Measurements from ENCODE around the gene TXNRD1.
"Not testable (repeated sequence)": the region's sequence is repeated elsewhere in the genome, so short reads cannot be mapped to it uniquely, and the experiment has no call there.

TXNRD1 gene

DNA sequence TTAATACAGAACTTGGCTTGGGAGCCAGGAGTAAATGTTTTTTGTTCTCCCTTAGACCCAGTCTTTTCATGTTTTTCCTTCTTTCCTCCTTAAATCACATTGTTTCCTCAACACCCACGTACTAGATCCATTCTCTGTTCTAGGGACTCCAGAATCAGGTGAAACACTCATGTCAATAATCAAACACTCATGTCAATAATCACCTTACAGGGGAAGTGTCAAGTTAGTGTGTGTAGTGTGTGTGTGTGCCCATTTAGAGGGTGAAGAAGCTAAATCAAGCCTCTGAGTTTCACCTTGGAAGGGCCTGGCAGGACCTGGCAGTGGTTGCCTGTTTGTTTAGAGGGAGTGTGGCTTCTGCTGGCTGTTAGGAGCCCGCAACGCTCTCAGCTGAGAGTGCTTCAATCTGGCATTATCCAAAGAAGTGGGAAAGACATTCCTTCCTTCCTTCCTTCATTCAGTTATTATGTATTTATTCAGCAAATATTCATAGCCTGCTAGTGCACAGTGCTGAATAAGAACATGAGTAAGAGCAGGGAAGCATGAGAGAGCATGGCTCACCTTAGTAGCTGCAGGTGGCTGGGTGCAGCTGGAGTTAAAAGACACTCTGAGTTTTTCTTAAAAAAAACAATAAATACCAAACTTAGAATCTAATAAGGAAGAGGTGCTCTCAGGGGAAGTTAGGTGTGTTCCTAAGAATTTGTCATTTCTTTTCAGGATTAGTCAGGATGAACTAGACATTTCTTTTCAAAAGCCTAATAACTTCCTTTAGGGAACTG, 70.3 kb downstream of the TXNRD1 start:
- no peak for DNase-seq

DNA sequence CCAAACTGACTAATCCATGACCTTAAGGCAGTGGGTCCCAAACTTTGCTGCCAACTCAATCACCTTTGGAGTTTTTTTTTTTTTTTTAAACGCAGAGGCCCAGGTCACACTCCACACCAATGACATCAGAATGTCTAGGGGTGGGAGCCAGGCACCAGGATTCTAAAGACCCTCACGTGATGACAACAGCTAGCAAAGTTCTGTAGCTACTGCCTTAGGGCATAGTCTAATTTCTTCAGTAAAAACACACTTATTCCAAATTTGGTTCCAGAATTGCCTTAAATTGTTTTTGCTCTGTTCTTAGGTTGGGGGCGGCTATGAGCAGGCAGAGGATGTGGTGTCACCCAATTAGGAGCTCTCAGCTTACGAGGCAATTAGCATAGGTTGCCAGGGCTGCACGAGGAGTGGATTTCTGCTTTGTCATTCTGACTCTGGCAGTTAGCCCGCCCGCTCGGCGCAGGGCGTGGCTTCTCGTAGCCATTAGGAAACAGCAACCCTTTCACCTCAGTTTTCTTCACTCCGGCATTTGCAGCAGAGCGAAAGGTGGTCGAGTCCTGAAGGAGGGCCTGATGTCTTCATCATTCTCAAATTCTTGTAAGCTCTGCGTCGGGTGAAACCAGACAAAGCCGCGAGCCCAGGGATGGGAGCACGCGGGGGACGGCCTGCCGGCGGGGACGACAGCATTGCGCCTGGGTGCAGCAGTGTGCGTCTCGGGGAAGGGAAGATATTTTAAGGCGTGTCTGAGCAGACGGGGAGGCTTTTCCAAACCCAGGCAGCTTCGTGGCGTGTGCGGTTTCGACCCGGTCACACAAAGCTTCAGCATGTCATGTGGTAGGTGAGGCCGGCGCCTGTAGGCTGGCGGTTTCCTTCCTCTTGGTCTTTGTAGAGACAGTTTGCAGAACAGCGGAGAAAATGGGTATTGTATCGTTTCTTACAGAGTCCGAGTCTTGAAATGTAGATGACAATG, 71.2 kb downstream of the TXNRD1 start:
- DNase-seq, result peak; percentile 80 to 81

DNA sequence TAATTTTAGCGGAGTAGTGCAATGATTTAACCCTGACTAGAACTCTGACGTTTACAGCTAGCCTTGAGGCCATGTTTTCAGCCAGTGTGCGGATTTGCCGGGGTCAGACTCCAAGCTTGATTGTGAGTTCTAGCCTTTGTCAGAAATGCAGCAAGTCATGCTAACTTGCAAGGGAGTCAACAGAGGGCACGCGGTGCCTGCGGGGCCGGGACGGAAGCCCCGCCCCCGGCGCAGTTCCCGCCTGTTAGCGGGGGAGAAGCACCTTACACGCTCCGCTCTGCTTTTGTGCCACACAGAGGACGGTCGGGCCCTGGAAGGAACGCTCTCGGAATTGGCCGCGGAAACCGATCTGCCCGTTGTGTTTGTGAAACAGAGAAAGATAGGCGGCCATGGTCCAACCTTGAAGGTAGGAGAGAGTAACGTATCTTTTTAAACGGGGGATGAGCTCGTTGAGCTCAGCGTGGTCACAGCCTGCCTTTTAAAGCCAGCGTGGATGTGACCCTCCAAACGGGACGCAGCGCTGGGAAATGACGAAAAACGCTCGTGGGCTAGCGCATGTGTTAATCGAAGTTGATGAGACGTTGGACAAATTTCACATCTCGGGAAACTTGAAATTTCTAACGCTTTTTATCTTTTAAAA, 73.2 kb downstream of the TXNRD1 start:
- peak; percentile 76 to 78 for DNase-seq

DNA sequence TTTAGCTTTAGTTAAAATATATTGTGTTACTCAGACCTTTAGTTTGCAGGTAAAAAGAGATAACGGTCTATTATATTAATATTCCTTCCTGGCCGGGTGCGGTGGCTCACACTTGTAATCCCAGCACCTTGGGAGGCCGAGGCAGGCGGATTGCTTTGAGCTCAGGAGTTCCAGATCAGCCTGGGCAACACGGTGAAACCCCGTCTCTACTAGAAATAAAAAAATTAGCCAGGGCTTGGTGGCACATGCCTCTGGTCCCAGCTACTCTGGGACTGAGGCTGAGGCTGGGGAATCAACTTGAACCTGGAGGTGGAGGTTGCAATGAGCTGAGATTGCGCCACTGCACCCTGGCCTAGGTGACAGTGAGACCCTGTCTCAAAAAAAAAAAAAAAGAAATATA, 74.7 kb downstream of the TXNRD1 start:
- no peak for DNase-seq

DNA sequence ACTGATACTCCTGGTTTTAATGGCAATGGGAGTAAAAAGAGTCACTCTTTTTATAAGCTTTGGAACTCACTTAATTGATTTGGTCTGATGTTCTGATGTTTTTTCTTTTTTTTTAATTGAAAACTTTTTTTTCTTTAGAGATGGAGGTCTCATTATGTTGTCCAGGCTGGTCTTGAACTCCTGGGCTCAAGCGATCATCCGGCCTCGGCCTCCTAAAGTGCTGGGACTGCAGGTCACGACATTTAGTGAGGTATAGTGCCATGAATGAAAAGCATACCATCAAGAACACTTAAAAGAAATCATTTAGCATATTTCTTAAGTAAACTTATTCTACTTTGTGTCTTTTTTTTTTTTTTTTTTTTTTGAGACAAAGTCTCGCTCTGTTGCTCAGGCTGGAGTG, 75.3 kb downstream of the TXNRD1 start:
- no peak for DNase-seq

DNA sequence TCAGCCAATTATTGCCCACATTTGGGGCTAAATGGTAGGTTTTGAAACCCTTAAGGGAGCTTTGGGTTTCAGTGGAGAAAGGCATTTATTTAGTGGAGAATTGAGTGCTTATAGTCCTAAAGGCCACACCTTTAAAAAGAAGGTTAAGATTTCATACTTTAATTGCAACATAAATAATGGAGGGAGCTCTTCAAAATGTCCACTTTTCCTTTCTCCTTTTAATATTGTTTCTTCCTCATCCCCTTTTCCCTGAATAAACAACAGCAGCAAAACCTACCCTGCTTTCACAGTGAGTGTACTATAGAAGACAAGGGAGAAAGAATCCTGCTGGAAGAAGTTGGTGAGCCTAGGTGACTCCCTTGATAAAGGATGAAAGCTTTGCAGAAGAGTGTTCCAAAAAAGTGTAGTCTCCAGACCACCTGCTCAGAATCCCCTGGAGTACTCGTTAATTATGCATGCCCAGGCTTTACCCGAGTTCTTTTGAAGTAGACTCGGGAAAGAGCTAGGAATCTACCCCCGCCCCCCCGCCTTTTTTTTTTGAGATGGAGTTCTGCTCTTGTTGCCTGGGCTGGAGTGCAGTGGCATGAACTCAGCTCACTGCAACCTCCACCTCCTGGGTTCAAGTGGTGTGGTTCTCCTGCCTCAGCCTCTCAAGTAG, 76.4 kb downstream of the TXNRD1 start:
- no peak for DNase-seq

DNA sequence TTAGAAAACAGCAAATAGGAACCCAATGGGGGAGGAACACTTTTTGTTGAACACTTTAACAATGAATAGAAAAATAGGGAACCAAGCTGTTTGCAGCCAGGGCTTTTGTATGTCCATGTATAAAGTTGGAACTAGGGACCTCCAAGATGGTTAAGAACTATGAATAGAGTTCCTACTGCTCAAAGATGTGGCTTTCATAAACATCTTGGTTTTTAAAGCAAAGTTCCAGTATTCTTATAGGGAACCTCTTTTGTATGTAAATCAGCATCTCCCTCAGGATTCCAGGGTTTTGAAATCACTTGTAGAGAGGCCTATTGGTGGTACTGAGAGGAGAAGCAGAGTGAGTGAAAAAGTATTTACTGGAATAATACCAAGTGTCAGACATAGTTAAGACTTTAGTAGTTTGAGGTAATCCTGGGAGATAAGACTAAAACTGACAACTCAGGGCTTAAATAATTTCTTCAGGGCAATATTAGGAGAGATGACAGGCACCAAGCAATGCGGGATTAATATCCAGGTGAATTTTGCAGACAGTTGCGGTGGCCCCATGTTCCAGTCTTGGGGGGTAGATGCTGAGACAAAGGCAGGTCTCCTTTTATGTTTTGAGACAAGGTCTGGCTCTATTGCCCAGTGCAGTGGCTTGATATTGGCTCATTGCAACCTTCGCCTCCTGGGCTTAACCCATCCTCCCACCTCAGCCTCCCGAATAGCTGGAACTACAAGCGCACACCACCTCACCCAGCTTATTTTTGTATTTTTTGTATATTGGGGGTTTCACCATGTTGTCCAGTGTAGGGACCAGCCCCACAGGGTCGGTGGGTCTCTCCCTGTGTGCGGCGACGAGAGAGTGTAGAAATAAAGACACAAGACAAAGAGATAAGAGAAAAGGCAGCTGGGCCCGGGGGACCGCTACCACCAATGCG, 77.6 kb downstream of the TXNRD1 start:
- DNase-seq, result no peak

DNA sequence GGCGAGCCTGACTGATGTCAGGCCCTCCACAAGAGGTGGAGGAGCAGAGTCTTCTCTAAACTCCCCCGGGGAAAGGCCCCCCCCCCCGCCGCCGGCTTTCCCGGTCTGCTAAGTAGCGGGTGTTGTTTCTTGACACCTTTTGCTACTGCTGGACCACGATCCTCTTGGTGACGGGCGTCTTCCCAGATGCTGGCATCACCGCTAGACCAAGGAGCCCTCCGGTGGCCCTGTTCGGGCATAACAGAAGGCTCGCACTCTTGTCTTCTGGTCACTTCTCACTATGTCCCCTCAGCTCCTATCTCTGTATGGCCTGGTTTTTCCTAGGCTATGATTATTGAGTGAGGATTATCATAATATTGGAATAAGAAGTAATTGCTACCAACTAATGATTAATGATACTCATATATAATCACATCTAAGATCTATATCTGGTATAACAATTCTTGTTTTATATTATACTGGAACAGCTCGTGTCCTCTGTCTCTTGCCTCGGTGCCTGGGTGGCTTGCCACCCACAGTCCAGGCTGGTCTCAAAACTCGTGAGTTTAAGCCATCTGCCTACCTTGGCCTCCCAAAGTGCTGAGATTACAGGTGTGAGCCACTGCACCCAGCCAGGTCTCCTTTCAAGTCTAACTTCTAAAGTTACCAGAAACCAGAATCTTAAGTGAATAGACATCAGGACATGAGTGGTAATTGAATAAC, 78.7 kb downstream of the TXNRD1 start:
- DNase-seq, result not testable (repeated sequence)

DNA sequence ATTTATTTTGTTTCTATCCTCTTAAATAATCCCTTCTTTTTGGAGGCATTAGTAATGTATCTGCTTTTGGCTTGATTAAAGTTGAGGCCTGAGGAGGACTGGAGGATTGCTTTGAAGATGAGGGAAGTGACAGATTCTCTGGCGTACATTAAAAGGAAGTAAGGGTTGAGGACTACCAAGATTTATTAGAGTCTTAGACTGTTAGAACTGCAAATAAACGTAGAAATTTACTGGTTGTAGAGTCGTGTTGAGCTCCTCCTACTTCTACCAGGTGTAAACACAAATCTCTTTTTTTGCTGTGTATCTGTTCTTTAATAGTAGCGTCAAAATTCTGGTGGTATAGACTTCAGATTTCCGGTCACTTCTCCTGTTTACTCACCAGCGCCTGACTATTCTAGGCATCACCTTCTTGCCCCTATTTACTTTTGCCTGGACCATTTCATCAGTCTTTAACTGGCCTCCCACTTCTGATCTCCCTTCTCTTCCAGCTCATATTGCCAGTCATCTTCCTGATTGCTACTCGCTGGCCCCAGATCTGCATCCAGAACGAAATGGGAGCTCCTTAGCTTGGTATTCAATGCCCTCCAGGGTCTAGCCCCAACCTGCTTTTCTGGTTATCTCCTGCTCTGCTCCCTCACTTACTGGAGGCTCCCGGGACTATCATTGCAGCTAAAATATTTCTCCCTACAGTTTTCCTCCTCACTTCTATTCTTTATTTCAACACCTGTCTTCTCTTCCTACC, 79.5 kb downstream of the TXNRD1 start:
- DNase-seq, result no peak

DNA sequence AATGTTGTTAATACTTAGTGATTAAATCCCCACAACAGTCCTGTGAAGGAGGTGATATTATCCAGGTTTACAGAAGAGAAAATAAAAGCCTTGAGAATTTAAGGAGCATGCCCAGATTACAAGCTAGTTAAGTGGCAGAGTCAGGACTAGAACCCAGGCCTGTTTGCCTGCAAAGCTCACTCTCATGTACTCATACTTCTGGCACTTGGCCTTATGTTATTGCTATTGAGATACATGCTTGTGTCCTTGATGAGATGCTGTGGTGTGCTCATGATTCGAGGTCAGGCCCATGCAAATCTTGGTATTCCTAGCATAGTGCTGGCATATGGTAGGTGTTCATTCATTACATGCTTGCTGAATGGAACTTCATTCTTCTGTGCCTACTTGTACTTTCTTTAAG, 80.4 kb downstream of the TXNRD1 start:
- no peak for DNase-seq

DNA sequence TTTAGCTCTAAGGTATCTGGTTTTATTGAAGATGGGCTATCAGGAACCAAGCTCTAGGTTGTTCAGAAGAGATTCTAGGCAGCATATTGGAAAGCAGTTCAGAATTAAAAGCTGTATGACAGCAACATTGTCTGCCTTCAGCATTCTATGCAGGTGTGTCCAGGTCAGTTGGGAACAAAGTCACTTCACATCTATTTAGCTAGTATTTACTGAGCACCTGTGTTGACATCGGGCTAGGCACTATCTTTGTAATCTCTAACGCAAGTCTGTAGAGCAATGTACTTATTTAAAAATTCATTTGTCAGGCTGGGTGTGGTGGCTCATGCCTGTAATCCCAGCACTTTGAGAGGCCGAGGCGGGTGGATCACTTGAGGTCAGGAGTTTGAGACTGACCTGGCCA, 81.1 kb downstream of the TXNRD1 start:
- no peak for DNase-seq

DNA sequence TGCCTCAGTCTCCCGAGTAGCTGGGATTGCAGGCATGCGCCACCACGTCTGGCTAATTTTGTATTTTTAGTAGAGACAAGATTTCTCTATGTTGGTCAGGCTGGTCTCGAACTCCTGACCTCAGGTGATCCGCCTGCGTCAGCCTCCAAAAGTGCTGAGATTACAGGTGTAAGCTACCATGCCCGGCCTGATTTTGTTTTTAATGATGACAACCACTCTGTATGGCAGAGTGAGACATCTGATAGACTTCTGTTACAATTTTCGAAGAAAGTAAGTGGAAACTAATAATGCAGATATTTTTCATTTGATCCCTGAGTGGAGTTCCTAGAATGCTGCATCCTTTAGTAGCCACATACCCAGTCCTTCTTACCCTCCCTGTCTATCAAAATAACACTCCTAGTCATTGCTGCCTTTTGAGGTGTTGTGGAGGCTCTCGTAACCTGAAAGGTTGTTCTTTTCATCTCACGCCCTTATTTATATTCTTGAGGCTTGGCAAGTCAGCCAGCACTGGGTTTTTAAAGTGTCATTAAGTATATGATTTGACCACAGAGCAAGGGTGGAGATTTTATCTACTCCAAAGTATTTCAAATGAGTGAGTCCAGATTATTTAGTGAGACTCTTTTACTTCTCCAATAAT, 82.0 kb downstream of the TXNRD1 start:
- no peak for DNase-seq

DNA sequence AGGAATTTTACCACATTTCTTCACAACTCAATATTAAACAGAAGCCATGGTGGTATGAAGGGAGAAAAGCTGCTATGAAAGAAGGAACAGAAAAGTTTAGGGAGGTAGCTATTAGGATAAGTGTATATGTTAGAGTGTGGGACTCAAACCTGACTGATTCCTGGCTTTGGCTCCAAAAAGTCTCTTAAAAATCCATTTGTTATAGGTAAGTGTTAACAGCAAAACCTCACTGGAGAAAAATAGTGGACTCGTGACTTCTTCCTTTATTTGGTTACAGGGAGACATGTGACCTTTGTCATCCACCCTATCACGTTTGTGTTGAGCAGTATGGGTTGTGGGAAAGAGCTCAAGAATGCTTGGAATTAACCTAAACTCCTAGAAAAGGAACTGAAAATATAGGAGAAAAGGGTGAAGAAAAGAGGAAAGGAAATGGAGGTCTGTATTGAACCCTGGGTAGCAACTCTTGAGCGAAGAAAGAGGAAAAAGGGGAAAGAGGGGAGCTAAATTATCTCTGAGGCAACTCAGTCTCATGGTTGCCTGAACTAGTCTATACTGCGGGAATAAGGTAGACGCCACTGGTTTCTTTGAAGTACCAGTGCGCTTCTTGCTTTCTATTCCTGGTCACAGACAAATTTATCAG, 84.4 kb downstream of the TXNRD1 start:
- no peak for DNase-seq

DNA sequence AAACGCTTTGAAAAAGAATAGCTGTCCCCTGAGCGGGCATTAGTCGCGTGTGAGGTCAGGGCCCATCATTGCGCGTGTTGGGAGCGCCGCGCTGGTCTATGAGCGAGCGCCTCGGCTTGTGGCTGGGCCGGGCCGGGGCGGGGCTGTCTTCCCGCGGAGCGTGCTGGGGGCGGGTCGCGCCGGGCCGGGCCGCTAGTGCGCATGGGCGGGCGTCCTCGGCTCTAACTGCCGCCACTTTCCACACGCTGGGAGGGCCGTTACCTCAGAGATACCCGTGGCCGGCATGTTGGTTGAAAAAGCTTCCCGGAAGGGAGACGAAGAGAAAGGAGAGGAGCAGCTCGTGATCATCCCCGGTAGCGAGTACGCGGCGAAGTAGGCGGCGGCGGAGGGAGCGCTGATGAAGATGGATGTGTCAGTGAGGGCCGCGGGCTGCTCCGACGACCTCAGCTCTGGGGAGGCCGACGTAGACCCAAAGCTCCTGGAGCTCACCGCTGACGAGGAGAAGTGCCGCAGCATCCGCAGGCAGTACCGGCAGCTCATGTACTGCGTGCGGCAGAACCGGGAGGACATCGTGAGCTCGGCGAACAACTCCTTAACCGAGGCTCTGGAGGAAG, 88.1 kb downstream of the TXNRD1 start, which contains the start of gene EID3:
EID3 (plus strand) TSS at position 202 of the 614 bp plus-strand sequence; CDS start at position 398, 196 bp downstream.
- peak; percentile 85 to 90 for DNase-seq

DNA sequence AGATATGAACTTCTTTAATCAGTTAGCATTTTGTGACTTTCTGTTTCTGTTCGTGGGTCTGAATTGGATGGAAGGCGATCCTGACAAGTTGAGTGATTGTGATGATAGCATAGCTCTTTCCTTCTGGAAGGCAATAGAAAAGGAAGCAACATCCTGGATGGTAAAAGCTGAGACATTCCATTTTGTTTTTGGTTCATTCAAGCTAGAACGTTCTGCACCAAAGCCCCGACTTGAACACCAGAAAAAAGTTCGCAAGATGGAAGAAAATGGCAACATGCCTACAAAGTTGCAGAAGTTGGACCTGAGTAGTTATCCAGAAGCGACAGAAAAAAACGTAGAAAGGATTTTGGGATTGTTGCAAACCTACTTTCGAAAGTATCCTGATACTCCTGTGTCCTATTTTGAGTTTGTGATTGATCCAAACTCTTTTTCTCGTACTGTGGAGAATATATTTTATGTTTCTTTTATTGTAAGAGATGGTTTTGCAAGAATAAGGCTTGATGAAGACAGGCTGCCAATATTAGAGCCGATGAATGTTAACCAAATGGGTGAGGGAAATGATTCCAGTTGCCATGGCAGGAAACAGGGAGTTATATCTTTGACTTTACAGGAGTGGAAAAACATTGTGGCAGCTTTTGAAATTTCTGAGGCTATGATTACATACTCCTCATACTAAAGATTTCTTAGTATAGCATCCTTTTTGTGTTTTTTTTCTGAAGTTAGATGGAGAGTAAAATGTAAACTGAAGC, 88.9 kb downstream of the TXNRD1 start:
- DNase-seq, result no peak

DNA sequence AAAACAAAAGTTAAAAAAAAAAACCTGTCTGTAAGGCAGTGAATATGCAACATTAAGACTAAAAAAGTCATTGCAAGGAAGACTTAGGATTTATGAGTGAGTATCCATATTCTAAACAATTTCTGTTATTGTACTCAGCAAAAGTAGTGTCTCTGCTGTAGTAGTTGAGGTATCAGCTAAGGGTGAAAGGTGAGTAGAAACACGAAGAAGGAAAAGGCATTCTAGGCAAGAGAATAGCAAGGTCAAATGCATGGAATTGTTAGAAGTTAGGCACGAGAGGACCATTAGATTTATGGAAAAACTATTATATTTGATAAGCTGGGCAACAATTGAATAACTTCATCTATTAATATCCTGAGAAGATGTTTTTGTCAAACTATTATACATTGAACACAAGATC, 89.8 kb downstream of the TXNRD1 start:
- no peak for DNase-seq

DNA sequence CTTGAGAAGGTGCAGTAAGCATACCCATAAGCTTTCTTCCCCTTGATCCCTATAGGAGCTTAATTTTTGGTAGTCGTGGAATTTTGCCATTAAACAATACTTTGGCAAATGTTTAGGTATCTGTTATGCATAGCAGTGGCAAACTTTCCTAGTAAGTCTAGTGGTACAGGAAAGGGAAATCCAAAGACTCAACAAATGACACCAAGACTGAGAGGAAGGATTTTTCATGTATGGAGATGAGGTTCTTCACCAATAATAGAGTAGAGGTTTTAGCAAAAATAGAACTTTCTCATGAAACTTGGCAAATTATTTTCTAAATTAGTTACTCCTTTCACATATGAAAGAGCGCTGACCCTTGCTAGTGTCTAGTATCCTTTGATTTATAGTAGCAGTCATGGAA, 90.8 kb downstream of the TXNRD1 start:
- no peak for DNase-seq
